HFF-Myc (cell line): ENCODE data around the gene TRIM14.

Experiments used
- DNase-seq: peaks from one replicate; pipeline ENCODE4 v3.0.0-alpha.2; 2011; ENCODE audit warnings: low read depth; ENCODE audit errors: extremely low read depth
- H3K4me3 ChIP-seq: replicated peaks from 2 replicates; pipeline ENCODE4 v1.5.1; 2011; ENCODE audit warnings: low read depth, mild to moderate bottlenecking, control low read depth, low read length
- TF ChIP-seq, protein P1 (sequence below): IDR thresholded peaks from 2 replicates; pipeline ENCODE4 v1.5.1; 2012; ENCODE audit warnings: mild to moderate bottlenecking, low read depth, low read length, control low read depth; ENCODE audit errors: missing control alignments

Gene TRIM14

DNA sequence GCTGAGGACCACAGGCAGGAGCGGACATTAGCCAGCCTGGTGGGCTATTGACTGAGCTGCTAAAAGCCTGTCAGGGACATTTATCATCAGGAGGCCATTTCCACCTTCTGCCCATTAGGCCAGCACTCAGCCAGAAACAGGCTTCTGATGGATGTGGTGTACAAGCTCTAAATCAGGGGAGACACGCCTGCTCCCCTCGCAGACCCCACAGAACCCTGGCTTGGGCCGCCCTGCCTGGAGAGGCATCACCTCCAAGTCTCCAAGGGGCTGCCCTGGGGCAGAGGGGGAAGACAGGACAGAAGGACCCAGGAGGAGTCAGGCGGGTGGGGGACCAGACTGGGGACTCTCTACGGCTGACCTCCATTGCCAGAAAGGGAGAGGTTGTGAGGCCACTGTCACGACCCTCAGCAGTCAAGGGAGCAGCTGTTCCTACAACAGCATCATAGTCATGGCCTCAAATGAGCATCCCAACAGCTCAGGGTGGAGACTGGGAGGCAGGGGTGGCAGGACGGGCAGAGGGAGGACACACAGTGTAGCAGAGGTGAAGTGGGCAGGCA, 24.0 kb upstream of the TRIM14 start:
- no peak overlapping the region for H3K4me3 ChIP-seq
- TF ChIP-seq, protein P1, sequence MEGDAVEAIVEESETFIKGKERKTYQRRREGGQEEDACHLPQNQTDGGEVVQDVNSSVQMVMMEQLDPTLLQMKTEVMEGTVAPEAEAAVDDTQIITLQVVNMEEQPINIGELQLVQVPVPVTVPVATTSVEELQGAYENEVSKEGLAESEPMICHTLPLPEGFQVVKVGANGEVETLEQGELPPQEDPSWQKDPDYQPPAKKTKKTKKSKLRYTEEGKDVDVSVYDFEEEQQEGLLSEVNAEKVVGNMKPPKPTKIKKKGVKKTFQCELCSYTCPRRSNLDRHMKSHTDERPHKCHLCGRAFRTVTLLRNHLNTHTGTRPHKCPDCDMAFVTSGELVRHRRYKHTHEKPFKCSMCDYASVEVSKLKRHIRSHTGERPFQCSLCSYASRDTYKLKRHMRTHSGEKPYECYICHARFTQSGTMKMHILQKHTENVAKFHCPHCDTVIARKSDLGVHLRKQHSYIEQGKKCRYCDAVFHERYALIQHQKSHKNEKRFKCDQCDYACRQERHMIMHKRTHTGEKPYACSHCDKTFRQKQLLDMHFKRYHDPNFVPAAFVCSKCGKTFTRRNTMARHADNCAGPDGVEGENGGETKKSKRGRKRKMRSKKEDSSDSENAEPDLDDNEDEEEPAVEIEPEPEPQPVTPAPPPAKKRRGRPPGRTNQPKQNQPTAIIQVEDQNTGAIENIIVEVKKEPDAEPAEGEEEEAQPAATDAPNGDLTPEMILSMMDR, result no peak
- DNase-seq, result no peak

- no peak for DNase-seq
- TF ChIP-seq, protein P1, result no peak
- no peak overlapping the region for H3K4me3 ChIP-seq
Observed at GRCh38 chr9:98142182-98142907, 23.3 kb upstream of the TRIM14 start.

DNA sequence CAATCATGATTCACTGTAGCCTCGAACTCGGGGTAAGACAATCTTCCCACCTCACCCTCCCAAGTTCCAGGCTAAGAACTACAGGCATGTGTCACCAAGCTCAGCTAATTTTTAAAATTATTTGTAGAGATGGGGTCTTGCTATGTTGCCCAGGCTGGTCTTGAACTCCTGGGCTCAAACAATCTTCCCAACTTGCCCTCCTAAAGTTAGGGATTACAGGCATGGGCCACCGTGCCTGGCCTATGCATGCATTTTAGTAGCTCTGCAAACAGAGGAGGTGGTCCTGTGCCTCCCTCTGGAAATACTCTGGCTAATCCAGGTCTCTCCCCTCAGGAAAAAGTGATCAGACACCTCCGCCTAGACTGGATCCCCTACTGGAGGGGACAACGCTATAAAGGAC, 21.5 kb upstream of the TRIM14 start:
- TF ChIP-seq, protein P1, result no peak
- H3K4me3 ChIP-seq, result no peak overlapping the region
- DNase-seq, result no peak

GRCh38 chr9:98136489-98136888, 17.5 kb upstream of the TRIM14 start:
- no peak overlapping the region for H3K4me3 ChIP-seq
- TF ChIP-seq, protein P1, result no peak
- DNase-seq, result no peak

GRCh38 chr9:98135938-98136337, 16.9 kb upstream of the TRIM14 start:
- H3K4me3 ChIP-seq, result no peak overlapping the region
- TF ChIP-seq, protein P1, result no peak
- no peak for DNase-seq

DNA sequence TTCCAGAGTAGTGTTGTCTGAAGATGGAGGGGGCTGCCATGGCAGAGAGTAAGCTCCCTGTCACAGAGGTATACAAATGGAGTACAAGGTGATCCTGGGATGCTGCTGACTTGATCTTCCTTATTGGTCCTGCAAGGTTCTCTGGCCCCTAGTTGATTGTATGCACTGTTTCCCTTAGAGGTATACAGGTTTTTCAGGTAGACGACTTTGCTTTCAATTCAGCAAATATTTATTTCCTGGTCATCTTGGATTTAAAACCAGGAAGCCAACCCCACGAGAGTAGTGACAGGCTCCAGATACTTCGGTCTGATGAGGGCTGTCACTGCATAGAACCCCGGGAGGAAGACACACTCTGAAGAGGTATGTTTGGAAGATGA, 16.5 kb upstream of the TRIM14 start:
- no peak overlapping the region for H3K4me3 ChIP-seq
- TF ChIP-seq, protein P1, result no peak
- no peak for DNase-seq
